HS-27A (cell line): ENCODE results near the gene SPRR4.
"Not testable (repeated sequence)": the region's sequence is repeated elsewhere in the genome, so short reads cannot be mapped to it uniquely, and the experiment has no call there.

Experiments
- DNase-seq: peaks from one replicate; pipeline ENCODE4 v3.0.0-alpha.2; 2012; ENCODE audit warnings: low read depth, missing footprints

Gene SPRR4

DNA sequence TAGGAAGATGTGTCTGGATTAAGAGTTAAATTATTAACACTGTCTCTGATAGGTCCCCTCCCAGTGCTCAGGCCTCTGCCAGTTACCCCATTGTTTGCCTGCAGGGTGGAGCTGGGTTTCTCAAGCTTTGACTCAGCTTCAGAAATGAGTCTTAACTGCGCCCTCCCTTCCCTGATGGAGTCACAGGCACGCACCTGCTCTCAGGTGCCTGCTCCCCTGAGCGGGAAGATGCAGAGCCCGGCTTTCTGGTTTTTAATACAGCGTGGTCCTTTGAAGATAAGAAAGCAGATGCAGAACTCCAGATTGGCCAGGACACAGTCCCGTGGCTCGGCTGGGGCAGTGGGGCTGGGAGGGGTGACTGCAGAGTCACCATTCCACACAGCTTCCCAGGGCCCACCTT, 3.2 kb upstream of the SPRR4 start:
- DNase-seq, result no peak

DNA sequence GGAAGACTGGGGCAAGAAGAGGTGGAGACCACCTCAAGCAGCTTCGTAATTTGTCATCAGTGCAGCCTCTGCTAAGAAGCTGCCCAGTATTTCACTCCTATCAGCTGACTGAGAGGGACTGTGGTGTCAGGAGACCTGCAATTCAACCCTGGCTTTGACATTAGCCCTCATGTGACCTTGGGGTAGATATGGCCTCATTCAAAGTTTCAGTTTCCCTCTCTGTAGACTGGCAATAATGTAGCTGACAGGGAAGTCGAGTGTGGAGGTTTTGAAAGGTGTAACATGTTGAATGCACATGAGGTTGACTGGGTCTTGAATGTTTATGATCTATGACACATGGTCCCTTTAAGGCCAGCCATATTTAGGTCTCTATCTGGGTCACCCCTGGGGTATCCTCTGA, 2.2 kb upstream of the SPRR4 start:
- no peak for DNase-seq

DNA sequence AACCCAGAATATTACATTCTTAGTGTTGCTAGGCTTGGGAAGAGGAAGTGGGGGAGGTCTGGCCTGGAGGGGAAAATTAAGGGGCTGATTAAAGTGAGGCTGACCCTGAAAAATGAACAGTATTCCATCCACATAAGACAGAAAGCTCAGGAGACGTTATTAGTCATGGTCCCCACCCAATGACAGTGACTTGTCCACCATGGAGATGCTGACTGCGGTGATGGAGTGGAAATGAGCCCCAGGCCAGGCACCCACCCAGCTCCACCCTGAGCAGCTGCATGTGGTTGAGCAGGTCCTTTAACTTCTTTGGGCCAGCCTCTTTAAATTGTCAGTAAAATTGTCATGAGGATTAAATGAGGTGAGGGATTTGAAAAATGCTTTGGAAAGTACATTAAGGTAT, 1.4 kb upstream of the SPRR4 start:
- DNase-seq, result no peak

DNA sequence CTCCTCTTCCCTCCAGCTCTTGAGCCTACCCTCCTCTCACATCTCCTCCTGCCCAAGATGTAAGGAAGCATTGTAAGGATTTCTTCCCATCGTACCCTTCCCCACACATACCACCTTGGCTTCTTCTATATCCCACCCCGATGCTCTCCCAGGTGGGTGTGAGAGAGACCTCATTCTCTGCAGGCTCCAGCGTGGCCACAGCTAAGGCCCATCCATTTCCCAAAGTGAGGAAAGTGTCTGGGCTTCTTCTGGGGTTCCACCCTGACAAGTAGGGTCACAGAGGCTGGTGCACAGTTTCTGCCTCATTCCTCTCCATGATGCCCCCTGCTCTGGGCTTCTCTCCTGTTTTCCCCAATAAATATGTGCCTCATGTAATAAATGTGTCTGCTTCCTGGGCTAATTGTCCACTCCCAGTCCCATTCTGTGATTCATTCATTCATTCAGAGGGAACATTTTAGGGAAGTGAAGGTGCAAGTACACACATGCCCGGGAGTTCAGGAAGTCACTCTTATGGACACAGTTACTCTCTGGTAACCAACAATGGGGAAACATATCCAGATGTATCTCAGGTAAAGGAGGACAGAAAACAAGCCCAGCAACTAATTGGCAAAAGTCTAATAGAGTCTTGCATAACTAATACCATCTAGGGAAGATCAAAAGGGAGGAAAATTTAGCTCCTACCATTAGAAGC, 1.9 kb downstream of the SPRR4 start:
- no peak for DNase-seq

DNA sequence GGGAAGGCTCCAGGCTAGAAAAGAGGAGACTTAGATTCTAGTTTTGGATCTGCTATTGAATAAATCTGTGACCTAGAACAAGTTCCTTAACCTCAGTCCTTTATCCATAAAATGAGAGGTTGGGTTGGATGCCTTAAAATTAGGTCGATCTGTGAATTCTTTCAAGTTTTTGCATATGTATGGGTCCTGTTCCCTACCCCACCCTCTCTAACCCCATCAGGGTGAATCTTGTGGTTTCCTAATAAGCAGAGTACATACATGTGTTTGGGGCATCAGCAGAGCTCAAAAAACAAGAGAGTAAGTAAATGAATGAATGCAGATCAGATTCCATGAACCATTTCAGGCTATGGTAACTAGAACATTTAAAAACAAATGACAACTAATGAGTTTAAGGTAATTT, 6.2 kb downstream of the SPRR4 start:
- DNase-seq, result no peak

DNA sequence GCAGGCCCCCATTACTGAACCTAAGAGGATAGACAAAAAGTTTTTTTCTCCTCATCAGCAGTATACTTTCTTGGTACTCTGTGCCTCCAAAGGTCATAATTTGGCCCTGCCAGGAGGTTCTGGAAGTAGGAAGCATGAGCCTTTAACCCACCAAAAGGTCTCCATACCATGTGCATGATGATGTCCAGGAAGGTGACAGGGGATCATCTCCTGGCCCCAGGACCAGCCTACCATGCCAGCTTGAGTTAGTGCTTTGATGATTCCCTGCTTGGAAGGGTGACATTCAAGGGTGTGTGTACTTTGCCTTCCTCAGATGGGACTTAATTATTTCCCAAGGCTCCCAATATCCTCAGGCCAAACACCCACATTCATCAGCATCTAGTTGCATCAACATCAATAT, 7.2 kb downstream of the SPRR4 start:
- DNase-seq, result no peak

DNA sequence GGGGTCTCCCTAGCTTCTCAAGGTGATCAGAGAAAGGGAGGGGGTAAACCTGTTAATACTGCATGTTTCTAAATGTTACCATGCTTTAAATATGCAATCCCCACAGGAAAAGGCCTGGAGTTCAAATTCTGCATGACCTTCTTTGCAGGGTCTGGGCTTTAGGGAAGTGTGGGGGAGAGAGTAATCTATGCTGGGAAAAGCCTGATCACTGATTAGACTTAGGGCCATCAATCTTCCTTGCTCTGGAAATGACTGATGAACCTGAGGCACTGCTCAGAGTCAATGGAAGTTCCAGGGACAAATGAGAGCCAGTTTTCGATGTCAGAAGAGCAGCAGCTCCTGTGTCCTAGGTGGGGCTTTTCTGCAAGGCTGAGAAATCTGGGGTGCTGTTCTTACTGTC, 10.2 kb downstream of the SPRR4 start:
- no peak for DNase-seq

DNA sequence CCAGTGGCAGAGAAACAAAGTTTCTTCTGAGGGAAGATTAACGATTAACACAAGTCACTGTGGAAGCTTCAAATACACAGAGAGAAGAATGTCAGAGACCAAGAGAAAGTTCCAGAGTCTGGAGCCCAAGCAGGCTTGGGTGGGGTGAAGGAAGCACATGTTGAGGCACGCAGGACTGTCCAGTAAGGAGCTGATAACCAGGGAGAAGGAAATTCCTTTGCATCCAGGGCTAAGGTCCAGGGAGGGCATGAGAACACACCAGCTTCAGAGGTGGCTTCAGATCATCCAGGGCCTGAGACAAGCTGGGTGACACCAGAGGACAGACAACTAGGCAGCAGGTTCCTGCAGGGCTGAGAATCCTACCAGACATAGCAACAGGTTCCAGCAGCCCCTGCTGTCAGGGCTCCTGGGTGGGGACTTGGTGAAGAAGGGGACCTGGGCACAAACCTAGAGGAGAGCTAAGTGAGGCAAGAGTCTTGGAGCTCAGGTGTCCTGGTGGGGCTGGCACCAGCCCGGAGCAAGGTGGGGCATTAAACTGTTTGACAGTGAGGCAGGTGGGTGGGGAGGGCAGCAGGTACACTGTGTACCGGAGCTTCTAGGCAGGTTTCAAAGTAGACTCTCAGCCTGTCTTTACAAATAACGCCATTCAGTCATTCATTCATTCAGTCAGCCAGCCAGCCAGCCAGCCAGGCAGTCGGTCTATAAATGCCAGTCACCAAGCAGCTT, 10.9 kb downstream of the SPRR4 start:
- DNase-seq, result no peak

DNA sequence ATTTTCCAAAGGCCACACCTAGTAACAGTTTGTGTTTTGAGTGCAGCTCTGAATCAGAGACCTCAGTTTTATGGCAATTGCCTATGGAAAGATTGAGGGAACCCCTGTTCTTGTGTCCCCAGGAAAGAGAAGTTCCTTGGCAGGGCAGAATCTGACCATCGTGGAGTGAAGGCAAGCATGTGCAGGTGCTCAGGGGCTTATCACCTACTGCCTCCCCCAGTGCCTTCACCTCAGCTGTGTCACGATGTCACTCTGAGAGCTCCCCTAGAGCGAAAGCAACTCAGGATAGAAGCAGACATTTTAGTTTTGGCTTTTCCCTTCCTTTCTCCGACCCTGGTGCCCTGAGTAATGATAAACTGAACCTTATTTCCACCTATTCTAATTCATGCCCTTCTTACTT, 11.6 kb downstream of the SPRR4 start:
- DNase-seq, result no peak

DNA sequence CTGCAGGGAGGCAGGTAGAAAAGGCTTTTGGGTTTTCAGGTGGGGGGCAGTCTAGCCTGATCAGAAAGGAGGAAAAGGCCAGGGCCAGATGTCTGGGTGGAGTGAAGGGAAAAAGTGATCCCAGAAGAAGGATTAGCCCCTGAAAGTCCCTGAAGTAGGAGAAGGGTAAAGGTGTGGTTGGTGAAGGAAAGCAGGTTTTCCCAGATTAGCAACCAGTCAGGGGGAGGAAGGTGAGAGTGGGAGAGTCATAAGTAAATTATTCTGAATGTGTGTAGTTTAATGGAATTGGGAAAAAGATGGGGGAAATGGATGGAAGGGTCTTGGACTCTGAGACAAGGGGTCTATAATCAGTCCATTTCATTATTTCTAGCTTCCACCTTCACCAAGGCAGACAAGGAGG, 12.8 kb downstream of the SPRR4 start:
- no peak for DNase-seq

DNA sequence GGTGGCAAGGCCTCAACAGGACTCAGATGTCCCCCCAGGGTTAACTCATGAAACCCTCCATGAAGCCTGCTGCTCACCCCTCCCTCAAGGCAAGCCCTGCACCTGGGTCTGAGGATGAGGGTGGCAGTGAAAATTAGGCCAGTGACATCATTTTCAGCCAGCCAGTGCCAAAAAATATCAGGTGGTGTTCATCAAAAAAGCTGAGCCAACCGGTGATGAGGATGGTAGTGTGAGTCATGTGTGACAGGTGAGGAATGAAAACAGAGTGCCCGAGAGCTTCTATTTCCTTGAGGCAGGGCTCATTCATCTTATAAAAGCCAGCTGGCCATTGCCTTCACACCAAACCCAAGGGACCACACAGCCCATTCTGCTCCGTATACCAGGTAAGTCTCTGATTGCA, 13.3 kb downstream of the SPRR4 start, which contains the start of gene SPRR1A:
TSS of gene SPRR1A (plus strand) at position 339 of the 400 bp plus-strand sequence. CDS start 1,150 bp downstream, outside the sequence.
- DNase-seq, result no peak

DNA sequence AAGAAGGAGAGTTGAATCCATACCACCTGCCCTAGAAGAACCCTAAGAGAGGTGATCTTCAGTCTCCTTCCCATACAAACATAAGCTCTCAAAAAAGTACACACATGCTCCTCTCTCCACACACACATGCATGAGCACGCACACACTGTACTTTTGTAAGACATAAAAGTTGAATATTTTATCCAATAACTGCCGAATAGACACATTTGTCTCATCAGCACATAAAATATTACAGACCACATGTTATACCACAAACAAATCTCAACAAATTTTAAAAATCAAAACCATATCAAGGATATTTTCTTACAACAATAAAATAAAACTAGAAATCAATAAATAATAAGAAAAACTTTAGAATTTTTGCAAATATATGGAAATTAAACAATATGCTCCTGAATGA, 16.1 kb downstream of the SPRR4 start:
- no peak for DNase-seq

DNA sequence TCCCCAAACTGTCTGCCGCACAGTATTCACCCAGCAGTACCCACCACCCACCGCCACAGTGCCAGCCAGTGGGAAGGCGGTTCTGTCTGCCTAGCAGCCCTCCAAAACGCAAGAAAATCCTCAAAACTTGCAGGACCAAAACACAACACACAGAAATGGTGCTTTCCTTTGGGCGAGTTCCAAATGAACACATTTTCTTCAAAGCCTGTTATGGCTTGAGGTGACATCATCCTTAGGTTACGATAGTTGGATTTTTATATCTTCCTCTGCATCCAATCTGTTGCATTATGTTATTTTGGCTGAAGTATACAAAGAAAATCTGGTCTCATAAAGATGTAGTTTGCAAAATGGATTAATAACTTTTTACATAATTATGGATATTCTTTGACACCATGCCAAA, 22.7 kb downstream of the SPRR4 start:
- DNase-seq, result no peak

DNA sequence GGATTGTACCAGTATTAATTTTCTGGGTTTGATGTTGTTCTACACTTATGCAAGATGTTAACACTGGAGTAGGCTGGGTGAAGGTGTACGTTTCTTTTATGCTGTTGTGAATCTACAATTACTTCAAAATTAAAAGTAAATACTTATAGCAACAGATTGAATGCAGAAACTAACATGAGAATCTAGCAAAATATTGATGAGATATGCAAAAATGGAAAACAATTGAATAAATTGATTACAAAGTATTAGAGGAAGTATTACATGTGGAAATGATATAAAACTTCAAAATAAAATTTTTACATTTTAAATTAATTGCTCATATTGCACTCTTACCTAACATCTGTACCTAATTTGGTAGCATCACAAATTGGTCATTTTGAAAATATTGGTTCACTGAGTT, 25.4 kb downstream of the SPRR4 start:
- DNase-seq, result no peak

DNA sequence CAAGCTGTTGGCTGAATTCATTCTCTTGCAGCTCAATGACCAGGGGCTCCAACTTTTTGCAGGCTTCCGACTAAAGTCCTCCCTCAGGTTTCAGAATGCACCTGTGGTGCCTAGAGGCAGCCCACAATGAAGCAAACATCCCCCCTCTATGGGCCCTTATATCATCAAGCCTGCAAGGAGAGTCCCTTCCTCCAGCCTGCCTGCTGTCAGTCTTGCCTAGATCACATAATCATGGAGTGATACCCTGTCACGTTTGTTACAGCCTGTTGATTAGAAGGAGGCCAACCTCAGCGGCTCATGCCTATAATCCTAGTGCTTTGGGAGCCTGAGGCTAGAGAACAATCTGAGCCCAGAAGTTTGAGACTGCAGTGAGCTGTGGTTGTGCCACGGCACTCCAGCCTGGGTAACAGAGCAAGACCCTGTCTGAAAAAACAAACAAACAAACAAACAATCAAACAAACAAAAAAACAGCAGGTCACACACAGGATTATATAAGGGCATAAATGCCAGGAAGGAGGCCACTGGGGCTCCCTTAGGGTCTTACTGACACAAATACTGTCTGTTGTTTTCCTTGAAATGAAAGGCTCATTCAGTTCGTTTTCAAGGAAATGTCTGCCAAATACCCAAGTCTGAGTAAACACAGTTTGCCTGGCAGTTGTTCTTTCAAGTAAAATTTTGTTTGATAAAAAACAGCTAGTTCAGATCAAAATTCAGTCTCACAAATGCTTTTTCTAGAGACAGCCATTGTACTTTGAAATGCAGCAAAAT, 26.4 kb downstream of the SPRR4 start:
- no peak for DNase-seq

DNA sequence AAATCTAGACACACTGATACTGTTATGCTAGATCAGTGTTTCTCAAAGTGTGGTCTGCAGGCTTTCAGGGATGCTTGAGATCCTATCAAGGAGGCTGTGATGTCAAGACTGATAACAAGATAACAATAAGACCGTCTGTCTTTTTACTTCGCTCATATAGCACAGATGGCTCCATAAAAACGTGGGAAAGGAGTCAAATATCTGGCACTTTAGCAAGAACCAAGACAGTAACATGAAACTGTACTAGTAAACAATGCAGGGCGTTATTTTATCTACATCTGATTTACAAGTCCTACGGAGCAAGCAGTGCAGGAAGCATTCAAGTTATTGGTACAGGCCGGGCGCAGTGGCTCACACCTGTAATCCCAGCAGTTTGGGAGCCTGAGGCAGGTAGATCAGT, 27.5 kb downstream of the SPRR4 start:
- DNase-seq, result no peak

DNA sequence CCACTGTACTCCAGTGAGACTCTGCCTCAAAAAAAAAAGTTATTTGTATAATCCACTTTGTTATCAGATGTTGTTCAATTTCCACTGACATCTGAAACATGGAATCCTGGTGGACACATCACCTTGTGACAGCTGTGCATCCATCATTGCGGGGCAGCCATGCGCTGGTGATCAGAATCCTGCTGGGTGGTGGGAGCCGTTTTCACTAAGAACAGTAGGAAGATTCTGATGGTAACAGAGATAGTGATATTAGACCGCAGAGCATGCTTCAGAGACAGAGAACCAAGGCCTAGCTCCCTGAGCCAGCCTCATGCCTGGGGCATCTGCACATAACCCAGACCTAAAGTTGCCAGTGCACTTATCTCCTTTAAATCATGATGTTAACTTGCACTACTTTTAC, 28.0 kb downstream of the SPRR4 start:
- DNase-seq, result no peak

DNA sequence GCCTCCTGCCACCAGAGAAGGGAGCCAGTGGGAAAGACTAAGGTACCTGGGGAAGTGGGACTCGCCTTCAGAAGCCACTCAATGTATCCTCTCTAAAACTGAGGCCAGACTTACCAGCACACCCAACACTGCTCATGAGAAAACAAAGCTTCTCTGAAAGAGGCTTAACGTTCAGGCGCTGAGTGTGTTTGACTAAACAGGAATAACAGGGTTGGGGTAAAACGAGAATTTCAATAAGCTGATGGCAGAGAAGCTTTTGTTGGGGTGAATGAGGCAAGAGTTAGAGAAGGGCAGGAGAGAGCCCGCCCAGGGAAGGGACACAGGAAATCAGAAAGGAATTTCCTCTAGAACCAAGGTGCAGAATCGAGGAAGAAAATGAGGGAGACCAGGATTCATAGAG, 29.4 kb downstream of the SPRR4 start:
- DNase-seq, result no peak

DNA sequence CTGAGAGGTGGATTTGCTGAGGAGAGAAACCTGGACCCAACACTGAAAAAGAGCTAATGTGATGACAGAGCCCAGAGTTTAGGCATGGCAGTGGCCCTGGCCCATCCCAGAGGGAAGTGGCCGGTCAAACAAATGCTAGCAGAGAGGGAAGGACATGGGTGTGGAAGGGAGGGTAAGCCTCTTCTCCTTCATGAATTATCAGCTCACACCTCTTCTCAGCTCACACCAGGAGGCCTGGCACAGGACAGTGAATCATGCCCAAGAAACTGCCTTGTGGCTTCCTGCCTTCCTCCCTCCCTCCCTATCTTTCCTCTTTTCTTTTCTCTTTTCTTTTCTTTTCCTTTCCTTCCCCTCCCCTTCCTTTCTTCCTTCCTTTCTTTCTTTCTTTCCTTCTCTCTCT, 29.8 kb downstream of the SPRR4 start:
- DNase-seq, result no peak

DNA sequence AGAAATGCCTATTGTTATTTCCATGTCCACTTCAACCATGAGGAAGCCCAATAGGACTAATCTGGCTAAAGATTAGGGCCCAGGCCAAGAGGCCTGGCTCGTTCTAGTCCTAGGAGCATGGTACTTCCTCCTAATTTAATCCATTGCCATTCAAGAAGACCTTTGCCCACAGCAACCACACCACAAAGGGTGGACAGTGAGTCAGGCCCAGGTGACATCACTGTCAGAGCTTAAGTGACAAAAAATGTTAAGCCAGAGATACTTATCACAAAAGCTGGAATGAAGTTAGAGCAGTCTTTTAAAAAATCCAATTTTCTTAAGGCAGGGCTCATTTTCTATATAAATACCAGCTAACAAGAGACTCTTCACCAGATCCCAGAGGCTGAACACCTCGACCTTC, 30.9 kb downstream of the SPRR4 start, which contains the start of gene SPRR3:
TSS of gene SPRR3 (plus strand) at position 368 of the 400 bp plus-strand sequence. CDS start 1,272 bp downstream, outside the sequence.
- DNase-seq, result no peak

DNA sequence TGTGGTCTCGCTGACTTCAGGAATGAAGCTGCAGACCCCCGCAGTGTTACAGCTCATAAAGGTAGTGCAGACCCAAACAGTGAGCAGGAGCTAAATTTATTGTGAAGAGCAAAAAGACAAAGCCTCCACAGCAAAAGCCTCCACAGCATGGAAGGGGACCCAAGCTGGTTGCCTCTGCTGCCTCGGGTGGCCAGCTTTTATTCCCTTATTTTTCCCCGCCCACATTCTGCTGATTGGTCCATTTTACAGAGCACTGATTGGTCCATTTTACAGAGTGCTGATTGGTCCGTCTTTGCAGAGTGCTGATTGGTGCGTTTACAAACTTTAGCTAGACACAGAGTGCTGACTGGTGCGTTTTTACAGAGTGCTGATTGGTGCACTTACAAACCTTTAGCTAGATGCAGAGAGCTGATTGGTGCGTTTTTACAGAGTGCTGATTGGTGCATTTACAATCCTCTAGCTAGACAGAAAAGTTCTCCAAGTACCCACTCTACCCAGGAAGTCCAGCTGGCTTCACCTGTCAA, 40.8 kb downstream of the SPRR4 start:
- DNase-seq, result not testable (repeated sequence)

DNA sequence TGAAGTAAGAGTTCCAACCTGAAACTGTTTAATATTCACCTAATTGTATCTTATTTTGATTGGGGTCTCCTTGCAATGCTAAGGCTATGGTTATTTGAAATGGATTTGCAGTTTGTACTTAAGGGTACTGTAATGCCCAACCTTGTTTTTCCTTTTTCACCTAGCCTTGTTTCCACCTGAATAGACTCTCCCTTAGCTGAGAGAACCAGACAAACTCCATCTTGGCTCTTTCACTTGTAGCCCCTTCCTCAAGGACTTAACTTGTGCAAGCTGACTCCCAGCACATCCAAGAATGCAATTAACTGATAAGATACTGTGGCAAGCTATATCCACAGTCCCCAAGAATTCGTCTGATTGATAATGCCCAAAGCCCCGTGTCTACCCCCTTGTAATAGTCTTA, 51.4 kb downstream of the SPRR4 start:
- DNase-seq, result not testable (repeated sequence)
